Stomach (tissue), 4 donors: ENCODE results near the gene WNT3A.

Source experiments
- CTCF ChIP-seq, 7 experiments: fragments of 450-650 bp in 4 of 7; fragments of 200-600 bp in 3 of 7; sonication (generic) in 3 of 7; IDR thresholded peaks; one replicate each; pipeline ENCODE4 v1.5.1; 2016 to 2019; ENCODE audit warnings: antibody characterized with exemption in 7 of 7, control low read depth in 2 of 7, mild to moderate bottlenecking in 1 of 7
- POLR2A ChIP-seq, 4 donors: fragments of 450-650 bp; IDR thresholded peaks; one replicate each; pipeline ENCODE4 v1.6.1; 2016; ENCODE audit warnings: antibody characterized with exemption in 4 of 4, control low read depth in 2 of 4, mild to moderate bottlenecking in 1 of 4, moderate library complexity in 1 of 4
- POLR2AphosphoS5 ChIP-seq, 3 donors: sonication (generic); formaldehyde crosslinking; IDR thresholded peaks; one replicate each; pipeline ENCODE4 v1.6.1; 2016; ENCODE audit warnings: antibody characterized with exemption in 3 of 3

GRCh38 chr1:228009828-228010775 lies 3.3 kb downstream of the WNT3A start:
- TF ChIP-seq POLR2A (IDR thresholded peaks at IDR 0.05) = no peak
- no peak for TF ChIP-seq POLR2AphosphoS5 (IDR thresholded peaks at IDR 0.05)
- TF ChIP-seq CTCF (IDR thresholded peaks at IDR 0.05) = no peak
